Measurements from ENCODE around the gene ADAMTS4.

DNA sequence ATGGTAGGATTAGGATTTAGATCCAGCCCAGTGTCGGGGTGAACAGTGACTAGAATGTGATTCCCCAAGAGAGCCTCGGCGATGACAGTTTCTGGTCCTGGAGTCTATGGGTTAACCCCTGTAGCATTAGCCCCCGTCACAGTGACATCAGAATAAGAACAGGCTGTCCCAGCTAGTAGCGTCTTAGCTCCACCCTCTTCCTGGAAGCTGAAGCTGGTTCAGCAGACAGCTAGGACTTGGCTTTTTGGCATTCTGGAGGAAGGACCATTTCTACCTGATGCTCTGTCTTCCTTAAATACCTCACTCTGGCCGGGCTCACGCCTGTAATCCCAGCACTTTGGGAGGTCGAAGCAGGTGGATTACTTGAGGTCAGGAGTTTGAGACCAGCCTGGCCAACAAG is 8.3 kb upstream of the ADAMTS4 start:
- TF ChIP-seq, protein P1, sequence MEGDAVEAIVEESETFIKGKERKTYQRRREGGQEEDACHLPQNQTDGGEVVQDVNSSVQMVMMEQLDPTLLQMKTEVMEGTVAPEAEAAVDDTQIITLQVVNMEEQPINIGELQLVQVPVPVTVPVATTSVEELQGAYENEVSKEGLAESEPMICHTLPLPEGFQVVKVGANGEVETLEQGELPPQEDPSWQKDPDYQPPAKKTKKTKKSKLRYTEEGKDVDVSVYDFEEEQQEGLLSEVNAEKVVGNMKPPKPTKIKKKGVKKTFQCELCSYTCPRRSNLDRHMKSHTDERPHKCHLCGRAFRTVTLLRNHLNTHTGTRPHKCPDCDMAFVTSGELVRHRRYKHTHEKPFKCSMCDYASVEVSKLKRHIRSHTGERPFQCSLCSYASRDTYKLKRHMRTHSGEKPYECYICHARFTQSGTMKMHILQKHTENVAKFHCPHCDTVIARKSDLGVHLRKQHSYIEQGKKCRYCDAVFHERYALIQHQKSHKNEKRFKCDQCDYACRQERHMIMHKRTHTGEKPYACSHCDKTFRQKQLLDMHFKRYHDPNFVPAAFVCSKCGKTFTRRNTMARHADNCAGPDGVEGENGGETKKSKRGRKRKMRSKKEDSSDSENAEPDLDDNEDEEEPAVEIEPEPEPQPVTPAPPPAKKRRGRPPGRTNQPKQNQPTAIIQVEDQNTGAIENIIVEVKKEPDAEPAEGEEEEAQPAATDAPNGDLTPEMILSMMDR (IDR thresholded peaks at IDR 0.05; ENCODE audit: insufficient read depth, low read depth, low read length) = no peak
- no peak for TF ChIP-seq EZH2 (IDR thresholded peaks at IDR 0.05; ENCODE audit: insufficient read depth, low read length)
